NB4 (cell line): Measurements from ENCODE around the gene SLC52A3.

Experiments used
- MAX ChIP-seq: IDR thresholded peaks from 2 replicates; pipeline ENCODE4 v1.6.1; 2011; ENCODE audit warnings: low read depth, low read length
- MYC ChIP-seq: IDR thresholded peaks from 2 replicates; pipeline ENCODE4 v1.6.1; 2011; ENCODE audit warnings: low read depth, low read length
- POLR2A ChIP-seq: IDR thresholded peaks from 2 replicates; pipeline ENCODE4 v1.6.1; 2011; ENCODE audit warnings: mild to moderate bottlenecking; ENCODE audit not compliant: insufficient read length; ENCODE audit errors: extremely low read depth
- TF ChIP-seq, protein P1 (sequence below): IDR thresholded peaks from one replicate; pipeline ENCODE4 v1.5.1; 2012; ENCODE audit warnings: low read depth, low read length

- no peak for TF ChIP-seq POLR2A
- TF ChIP-seq, protein P1, sequence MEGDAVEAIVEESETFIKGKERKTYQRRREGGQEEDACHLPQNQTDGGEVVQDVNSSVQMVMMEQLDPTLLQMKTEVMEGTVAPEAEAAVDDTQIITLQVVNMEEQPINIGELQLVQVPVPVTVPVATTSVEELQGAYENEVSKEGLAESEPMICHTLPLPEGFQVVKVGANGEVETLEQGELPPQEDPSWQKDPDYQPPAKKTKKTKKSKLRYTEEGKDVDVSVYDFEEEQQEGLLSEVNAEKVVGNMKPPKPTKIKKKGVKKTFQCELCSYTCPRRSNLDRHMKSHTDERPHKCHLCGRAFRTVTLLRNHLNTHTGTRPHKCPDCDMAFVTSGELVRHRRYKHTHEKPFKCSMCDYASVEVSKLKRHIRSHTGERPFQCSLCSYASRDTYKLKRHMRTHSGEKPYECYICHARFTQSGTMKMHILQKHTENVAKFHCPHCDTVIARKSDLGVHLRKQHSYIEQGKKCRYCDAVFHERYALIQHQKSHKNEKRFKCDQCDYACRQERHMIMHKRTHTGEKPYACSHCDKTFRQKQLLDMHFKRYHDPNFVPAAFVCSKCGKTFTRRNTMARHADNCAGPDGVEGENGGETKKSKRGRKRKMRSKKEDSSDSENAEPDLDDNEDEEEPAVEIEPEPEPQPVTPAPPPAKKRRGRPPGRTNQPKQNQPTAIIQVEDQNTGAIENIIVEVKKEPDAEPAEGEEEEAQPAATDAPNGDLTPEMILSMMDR: no peak
- TF ChIP-seq MYC: no peak
- TF ChIP-seq MAX: no peak
Measured at GRCh38 chr20:733861-734260, 34.4 kb downstream of the SLC52A3 start.
